Loucy (cell line): Measurements from ENCODE around the gene MCTP2.

Source experiments
- H2AFZ ChIP-seq: fragments of 200-600 bp; sonication (generic); 2 replicates; pipeline ENCODE4 v1.6.0; 2016; ENCODE audit warnings: antibody characterized with exemption, mild to moderate bottlenecking, low read length, moderate library complexity
- H3F3A ChIP-seq: fragments of 200-600 bp; 2 replicates; pipeline ENCODE4 v1.6.0; 2016; ENCODE audit warnings: antibody characterized with exemption, low read depth, mild to moderate bottlenecking
- H3K27me3 ChIP-seq: fragments of 200-600 bp; sonication (generic); 2 replicates; pipeline ENCODE4 v1.6.1; 2014; ENCODE audit warnings: low read length, mild to moderate bottlenecking; ENCODE audit not compliant: insufficient read depth, poor library complexity, severe bottlenecking
- H3K36me3 ChIP-seq: fragments of 200-600 bp; sonication (generic); 2 replicates; pipeline ENCODE4 v1.6.1; 2016; ENCODE audit warnings: low read length; ENCODE audit not compliant: insufficient read depth
- H3K4me1 ChIP-seq: fragments of 200-600 bp; sonication (generic); 2 replicates; pipeline ENCODE4 v1.5.1; 2014; ENCODE audit warnings: low read length, mild to moderate bottlenecking; ENCODE audit not compliant: insufficient read depth, poor library complexity, severe bottlenecking
- H3K4me2 ChIP-seq: fragments of 200-600 bp; sonication (generic); 2 replicates; pipeline ENCODE4 v1.6.0; 2014; ENCODE audit warnings: antibody characterized with exemption, low read length, low read depth, mild to moderate bottlenecking; ENCODE audit not compliant: poor library complexity, severe bottlenecking
- H3K4me3 ChIP-seq: fragments of 200-600 bp; sonication (generic); 2 replicates; pipeline ENCODE4 v1.5.1; 2014; ENCODE audit warnings: low read length, mild to moderate bottlenecking, mixed read lengths; ENCODE audit not compliant: poor library complexity, severe bottlenecking
- H3K79me2 ChIP-seq: fragments of 200-600 bp; sonication (generic); 2 replicates; pipeline ENCODE4 v1.6.1; 2014; ENCODE audit warnings: low read length; ENCODE audit not compliant: insufficient read depth
- H3K9ac ChIP-seq: fragments of 200-600 bp; sonication (generic); 2 replicates; pipeline ENCODE4 v1.6.0; 2014; ENCODE audit warnings: mild to moderate bottlenecking, low read depth, low read length, moderate library complexity; ENCODE audit not compliant: poor library complexity, severe bottlenecking
- H3K9me2 ChIP-seq: fragments of 200-600 bp; sonication (generic); replicated peaks from 2 replicates; pipeline ENCODE4 v1.6.1; 2016; ENCODE audit warnings: low read depth, low read length, mixed read lengths
- H3K9me3 ChIP-seq: fragments of 200-600 bp; sonication (generic); 2 replicates; pipeline ENCODE4 v1.6.1; 2014; ENCODE audit warnings: mild to moderate bottlenecking, antibody characterized with exemption, low read length, low read depth; ENCODE audit not compliant: insufficient read depth
- H4K20me1 ChIP-seq: fragments of 200-600 bp; sonication (generic); 2 replicates; pipeline ENCODE4 v1.6.0; 2014; ENCODE audit warnings: antibody characterized with exemption, low read length, mild to moderate bottlenecking; ENCODE audit not compliant: insufficient read depth, poor library complexity, severe bottlenecking
- CTCF ChIP-seq: fragments of 200-600 bp; sonication (generic); conservative IDR thresholded peaks from 2 replicates; pipeline ENCODE4 v1.5.1; 2014; ENCODE audit warnings: mild to moderate bottlenecking, antibody characterized with exemption, low read length
- EZH2phosphoT487 ChIP-seq: fragments of 200-600 bp; IDR thresholded peaks from 2 replicates; pipeline ENCODE4 v1.6.1; 2018; ENCODE audit warnings: antibody characterized with exemption, mild to moderate bottlenecking, moderate library complexity, borderline replicate concordance

Gene MCTP2

DNA sequence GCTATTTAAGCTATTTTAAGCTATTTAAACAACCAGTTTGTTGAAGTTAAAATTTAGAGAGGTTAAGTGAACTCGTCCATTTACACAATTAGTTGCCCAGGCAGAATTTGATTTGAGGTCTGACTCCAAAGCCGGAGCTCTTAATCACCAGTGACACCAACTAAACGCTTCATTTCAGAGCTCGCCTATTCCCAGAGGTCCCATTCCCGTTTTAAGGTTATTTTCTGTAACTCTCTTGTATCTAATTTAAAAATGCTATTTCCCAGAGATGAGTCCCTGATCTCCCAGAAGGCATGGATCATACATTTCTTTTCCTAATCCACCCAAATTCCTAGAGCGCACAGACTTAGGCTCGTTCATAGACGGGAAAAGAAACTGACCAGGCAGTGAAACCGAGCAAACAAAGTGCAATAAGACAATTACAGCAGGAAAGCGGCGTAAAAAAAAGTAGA, 904 bp upstream of the MCTP2 start:
- Histone ChIP-seq H3K36me3 (no peaks in the 10 kb centered on the region), H3K9ac (peak overlapping the region; percentile 91), H3K27me3 (no peaks in the 10 kb centered on the region), H3K4me3 (peak overlapping the region; percentile 80), H3K9me3 (no peaks in the 10 kb centered on the region), H4K20me1 (peaks cover 27% of the 10 kb centered on the region), H3K9me2 (no peaks in the 10 kb centered on the region), H2AFZ (peak overlapping the region; percentile 60; the same call in 1 of the 2 replicates), H3K4me1 (peaks cover 82% of the 10 kb centered on the region), H3K4me2 (peak overlapping the region; percentile 95), H3K79me2 (peaks cover 49% of the 10 kb centered on the region), H3F3A (peaks cover 3% of the 10 kb centered on the region; the same call in 1 of the 2 replicates)
- no peak for TF ChIP-seq EZH2phosphoT487
- no peak for TF ChIP-seq CTCF

- peak overlapping the region; percentile 80 for H3K4me3 ChIP-seq
- H2AFZ ChIP-seq, result no peak overlapping the region
- peaks cover 88% of the 10 kb centered on the region for H3K4me1 ChIP-seq
- no peaks in the 10 kb centered on the region for H3K27me3 ChIP-seq
- H3F3A ChIP-seq, result peaks cover 3% of the 10 kb centered on the region; the same call in 1 of the 2 replicates
- peak overlapping the region; percentile 95 for H3K4me2 ChIP-seq
- no peaks in the 10 kb centered on the region for H3K9me2 ChIP-seq
- peaks cover 38% of the 10 kb centered on the region for H4K20me1 ChIP-seq
- TF ChIP-seq EZH2phosphoT487 (no peak), CTCF (no peak)
- H3K36me3 ChIP-seq, result no peaks in the 10 kb centered on the region
- no peaks in the 10 kb centered on the region for H3K9me3 ChIP-seq
- H3K9ac ChIP-seq, result peak overlapping the region; percentile 91
- H3K79me2 ChIP-seq, result peaks cover 63% of the 10 kb centered on the region
Observed at GRCh38 chr15:94231723-94232468, 535 bp downstream of the MCTP2 start.

GRCh38 chr15:94233441-94233840, 2.1 kb downstream of the MCTP2 start:
- Histone ChIP-seq H3K36me3 (no peaks in the 10 kb centered on the region), H3K4me3 (peak overlapping the region; percentile 80), H3K27me3 (no peaks in the 10 kb centered on the region), H3K79me2 (peaks cover 79% of the 10 kb centered on the region), H3F3A (peaks cover 3% of the 10 kb centered on the region; the same call in 1 of the 2 replicates), H3K4me2 (peak overlapping the region; percentile 95), H3K4me1 (peaks cover 87% of the 10 kb centered on the region), H3K9me3 (no peaks in the 10 kb centered on the region), H3K9me2 (no peaks in the 10 kb centered on the region), H2AFZ (no peak overlapping the region), H4K20me1 (peaks cover 44% of the 10 kb centered on the region), H3K9ac (peak overlapping the region; percentile 91)
- TF ChIP-seq EZH2phosphoT487 (no peak), CTCF (no peak)
